ENCODE results near the gene ABHD12B.
A peak's percentile ranks its signal among the peaks of the same experiment; 100 is the strongest.

Gene ABHD12B, protein sequence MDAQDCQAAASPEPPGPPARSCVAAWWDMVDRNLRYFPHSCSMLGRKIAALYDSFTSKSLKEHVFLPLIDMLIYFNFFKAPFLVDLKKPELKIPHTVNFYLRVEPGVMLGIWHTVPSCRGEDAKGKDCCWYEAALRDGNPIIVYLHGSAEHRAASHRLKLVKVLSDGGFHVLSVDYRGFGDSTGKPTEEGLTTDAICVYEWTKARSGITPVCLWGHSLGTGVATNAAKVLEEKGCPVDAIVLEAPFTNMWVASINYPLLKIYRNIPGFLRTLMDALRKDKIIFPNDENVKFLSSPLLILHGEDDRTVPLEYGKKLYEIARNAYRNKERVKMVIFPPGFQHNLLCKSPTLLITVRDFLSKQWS

DNA sequence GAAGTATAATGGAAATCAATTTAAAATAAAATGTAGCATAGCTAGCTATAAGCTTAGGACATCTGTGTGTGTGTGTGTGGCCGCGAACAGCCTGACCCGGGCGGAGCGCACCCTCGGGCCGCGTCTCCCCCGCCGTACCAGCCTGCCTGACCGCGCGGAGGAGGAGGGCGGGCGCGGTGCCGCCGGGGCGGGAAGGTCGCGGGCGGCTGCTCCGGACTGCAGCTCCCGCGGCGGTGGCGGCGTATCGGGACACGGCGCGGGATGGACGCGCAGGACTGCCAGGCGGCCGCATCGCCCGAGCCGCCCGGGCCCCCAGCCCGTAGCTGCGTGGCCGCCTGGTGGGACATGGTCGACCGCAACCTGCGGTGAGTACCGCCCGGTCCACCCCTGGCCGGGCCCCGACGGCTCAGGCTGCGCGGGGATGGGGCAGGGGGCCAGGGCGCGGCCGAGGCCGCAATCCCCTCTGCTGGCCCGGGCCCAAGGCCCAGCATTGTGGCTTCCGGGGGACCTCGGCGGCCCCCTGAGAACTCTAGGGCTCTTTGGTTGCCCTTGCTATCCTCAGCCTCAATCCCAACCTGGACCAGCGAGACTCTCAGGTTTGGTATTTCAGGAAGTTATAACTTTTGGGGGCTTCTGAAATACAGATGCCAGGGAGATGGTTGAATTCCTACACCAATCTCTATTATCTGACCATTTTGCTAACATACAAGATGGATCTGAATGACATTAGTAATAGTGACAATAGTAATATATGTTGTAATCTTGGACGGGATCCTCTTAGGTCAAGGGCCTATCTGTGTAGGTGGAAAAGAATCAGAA, at the start of gene ABHD12B:
TSS of gene ABHD12B (plus strand) at position 140 of the 819 bp plus-strand sequence. CDS start at position 262, 122 bp downstream.
- DNase-seq (ENCODE audit: low read depth) = no peak

DNA sequence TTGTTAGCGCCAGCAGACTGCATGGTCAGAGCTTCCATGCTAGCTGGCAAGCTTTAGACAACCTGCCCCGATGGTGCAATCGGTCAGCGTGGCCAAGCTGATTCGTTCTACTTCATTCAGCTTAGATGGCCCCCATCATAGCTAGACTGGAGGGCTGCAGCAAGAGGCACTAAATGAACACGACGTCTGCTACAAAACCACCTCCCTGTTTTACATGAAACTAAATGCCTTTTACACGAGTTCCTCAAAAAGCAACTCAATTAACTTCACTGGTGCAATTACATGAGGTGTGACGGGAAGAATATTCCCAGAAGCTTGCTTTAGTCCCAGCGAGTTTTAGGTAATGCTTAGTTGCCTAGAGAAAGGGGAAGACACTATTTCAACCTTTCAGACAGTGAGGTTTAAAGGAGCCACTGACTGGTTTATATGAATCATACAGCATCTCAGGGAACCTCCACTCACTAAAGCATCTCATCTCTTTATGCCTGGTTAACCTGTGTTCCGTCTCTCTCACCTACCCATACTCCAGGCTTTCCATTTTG, 49.3 kb upstream of the ABHD12B start:
- no peak for DNase-seq (ENCODE audit: low read depth)

DNA sequence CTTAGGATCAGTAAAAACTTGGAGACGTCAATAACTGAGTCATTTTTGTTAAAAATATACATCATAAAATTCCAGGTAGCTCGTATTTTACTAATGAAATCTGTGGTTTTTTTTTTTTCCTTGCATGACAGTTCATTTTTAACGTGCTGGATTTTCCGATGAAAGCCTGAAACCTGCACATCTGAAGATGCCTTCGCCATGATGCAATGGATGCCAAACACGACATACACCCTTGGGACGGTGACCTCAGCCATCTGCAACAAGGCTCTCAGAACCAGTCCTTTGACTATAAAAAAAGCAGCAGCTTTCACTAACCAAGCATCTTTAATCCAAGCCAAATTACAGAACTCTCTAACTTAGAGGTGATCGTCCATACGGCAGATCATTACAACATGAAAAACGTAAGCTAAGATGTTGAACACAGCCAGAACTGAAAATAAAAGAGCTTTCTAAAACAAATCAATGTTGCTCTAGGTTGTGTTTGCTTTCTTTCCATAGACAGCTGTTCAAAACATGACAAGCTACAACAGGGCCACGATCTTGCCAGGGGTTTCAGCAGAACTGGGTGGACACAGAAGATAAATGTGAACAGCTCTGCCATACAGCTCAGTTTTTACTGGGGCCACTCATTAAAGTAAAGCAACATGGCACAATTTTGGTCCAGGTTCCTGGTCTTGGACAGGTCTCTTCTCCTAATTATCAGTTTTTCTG, 48.6 kb upstream of the ABHD12B start:
- DNase-seq (ENCODE audit: low read depth) = no peak

DNA sequence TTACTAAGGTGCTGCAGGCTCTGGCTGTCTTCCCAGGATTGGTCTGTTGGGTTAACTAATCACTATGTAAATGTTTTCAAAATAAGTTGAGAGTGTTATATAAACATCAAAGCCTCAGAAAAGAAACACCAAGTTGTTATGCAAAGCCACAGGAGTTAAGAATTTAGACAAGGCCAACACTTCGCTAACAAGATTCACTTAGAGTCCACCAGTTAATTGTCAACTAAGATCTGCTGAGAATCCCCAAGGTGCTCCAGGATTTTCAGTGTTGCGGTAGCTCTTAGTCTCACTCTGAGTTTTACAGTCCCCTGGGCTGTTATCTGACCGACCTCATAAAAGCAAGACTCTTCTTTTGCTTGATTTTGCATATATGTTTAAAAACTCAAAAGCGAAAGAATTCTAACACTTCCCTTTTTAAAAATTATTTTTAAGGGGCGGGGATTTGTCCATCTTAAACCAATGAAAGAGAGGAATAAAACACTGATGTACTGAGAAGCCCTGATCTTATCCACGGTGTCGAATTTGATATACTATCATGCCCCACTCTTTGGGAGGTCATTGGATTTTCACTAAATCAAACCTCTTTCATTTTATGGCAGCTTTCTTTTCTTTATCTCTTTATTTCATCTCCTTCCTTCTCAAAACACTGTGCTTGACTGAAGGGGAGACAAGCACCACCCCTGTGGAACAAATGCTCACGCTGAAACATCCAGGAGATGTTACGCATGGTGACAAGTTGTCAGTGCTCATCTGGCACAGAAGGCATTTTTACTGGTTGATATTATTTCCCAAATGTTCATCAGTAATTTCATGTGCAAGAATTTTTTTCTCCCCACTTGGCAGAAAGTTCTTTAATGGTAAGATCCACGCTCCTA, 47.9 kb upstream of the ABHD12B start:
- DNase-seq (ENCODE audit: low read depth) = no peak

DNA sequence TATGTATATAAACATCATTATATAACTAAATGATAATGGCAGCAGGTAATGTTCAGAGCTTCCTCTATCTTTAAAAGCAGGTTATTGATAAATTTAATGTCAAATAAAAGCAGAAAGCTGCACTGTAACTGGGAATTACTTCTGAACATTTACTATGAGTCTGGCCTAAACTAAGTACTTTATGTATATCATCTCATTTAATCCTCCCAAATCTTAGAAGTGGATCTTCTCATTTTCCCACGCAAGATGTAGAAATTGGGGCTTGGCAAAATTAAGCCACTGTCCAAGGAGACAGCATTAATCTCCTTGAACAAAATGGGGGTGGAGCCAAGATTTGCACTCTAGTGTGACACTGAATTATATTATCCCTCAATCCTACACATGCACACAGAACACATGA, 46.5 kb upstream of the ABHD12B start:
- no peak for DNase-seq (ENCODE audit: low read depth)

DNA sequence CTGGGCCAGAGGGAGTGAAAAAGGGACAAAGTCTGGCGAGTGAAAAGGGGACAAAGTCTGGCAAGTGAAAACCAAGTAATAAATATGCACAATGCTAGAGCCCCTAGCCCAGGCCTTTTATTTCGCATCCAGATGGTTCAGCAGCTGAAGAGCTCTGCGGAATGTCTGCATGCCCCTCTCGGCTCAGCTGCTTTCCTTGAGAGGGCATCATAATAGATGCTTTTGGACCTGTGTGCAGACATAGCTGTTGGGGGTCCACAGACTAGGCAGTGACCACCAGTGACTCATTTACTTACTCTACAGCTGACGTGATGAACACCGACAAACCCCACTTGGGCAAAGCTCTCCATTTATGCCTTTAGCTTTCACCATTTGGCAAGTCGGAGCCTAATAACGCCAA, 45.2 kb upstream of the ABHD12B start:
- DNase-seq (ENCODE audit: low read depth) = no peak

DNA sequence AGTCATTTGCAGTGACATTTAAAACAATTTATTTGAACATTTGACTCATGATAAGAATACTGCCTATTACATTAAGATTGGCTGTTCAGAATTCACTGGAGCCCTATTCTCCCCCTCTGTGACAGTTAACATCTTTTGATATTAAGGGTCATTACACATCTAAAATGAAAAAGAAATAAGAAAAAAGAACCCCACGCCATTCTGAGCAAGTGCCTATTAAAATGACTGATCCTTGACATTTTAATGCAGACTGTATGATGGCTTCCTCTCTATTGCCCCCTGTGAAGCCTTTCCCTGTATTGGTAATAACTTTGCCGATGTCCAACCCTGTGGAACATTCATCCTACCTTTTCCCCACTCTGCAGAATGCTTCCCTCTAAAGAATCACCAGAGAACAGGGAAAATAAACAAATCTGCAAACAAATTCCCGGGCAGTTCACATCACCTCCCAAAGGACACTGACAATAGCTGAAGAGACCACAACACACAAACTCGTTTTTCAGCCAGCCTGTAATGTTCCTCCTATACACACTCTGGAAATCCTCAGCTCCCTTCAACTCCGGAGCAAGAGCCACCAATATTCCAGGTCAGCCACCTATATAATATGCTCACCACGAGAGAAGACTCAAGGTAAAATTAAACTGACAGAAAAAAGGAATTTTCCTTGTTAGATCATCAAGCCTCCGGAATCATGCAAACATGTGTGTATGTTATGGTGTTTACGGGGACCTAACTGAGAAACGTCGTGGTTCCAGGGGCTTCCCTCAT, 42.9 kb upstream of the ABHD12B start:
- DNase-seq (ENCODE audit: low read depth) = no peak

DNA sequence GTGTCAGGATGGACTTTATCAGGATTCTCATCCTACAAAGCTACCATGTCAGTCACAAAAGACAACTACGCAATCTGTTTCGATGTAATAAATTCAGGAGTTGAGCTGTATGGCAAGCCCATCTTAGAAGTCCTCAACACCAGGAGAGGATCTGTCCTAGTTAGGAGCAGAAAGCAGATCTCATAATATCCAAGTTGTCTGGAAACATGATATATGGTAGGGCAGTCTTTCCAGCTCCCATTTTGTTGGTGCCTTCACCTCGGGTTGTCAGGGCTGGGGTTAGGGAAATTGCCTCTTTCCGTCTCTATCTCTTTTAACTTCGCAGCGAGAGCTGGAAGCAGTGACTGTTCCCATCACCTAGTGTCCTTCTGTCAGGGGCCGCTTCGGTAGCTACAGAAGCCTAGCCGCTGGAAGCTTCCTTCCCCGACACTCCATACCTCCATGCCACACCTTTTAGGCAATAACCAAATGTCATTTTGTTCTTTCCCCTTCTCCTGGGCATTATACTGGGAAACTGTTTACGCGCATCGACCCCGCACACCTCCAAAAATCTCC, 42.3 kb upstream of the ABHD12B start:
- DNase-seq (ENCODE audit: low read depth) = no peak

DNA sequence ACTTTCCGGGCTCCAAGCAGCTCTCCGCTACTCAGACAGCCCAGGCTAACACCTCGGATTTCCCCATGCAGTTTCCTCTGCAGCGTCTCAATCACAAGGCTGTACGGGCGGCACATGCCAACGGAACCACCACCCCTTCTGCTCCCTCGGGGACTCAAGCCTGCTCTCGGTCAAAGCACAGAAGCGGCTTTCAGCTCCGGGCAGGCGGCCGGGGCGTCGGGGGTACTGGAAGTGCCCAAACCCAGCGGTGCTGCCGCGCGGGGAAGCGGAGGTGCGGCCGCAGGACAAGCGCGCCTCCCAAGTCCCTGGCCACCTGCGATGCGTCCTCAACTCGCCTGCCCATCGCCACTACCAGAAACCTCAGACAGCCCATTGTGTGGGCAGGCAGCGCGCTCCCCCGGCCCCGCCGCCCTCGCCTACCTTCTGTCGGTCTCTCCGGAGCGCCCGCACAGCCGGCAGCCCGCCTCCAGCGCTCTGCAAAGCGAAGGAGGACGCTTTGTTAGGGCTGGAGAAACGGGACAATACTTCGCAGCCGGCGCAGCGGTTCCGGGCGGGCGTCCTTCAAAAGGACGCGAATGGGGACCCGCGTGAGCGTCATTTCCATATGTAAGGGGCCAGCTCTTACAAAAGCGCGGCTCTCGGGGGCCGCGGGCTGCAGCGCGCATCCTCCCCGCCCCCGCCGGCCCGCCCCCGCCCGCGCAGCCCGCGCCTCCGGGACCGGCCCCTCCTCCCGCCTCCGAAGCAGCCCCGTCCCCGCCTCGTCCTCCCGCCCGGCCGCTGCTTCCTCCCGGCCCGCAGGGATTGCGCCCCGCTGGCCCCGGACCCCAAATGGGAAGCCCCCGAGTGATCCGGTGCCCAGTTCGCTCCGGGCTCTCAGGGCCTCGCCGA, 41.6 kb upstream of the ABHD12B start:
- DNase-seq (ENCODE audit: low read depth) = peak; percentile 58

DNA sequence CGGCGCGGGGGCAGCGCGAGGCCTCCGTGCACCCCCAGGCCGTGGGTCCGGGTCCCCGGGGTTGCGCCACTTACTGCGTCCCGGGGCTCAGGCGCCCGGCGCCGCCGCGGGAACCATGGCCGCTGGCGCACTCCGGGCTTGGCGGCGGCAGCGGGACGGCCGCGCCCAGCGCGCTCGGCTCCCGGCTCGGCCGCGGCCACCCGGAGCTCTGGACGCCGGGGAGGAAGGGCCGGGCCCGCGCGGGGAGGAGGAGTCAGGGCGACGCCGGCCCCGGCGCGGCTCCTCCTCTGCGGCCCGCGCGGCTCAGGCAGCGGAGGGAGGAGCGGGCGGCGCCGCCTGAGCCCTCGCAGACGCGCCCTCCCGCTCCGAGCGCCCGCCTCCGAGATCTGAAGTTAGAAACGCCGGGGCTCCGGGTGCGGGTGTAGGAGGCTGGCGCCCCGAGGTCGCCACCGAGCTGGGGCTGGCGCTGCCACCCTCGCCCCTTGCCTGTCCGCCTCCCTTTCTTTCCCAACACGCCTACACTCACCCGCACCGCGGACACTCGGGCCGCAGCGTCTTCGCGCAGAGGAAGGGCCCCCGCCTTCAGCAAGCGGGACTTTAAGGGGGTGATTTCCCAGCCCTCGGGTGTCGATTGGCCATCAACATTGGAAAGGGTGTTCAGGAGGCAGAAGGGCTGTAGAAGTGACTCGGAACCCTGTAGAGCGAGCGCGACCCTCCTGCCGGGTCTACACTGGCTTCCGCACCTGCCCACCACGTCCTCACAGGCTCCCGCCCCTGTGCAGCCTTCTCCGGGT, 40.7 kb upstream of the ABHD12B start, which contains the start of gene NIN:
TSS of gene NIN (minus strand) at position 231 of the 794 bp plus-strand sequence. CDS start 9,106 bp downstream, outside the sequence.
- DNase-seq (ENCODE audit: low read depth) = peak; percentile 56

DNA sequence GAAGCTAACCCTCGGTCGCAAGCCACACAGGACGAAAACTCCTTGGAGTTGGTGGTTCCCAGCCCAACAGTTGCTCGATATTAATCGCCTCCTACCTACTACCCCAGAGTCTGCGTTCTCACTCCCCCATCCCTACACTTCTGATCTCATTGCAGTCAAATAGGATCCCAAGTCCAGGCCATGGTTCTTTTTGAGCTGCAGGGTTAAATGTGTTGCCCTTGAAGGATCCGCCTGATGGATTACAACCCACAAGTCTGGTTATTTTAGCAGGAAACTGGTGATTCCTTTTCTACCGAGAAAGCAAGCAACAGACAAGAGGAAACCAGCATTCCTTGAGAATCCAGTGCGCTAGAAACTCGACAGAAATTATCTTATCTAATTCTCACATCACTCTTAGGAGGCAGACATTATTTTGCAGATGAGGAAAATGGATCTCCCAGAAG, 40.1 kb upstream of the ABHD12B start:
- DNase-seq (ENCODE audit: low read depth) = no peak

DNA sequence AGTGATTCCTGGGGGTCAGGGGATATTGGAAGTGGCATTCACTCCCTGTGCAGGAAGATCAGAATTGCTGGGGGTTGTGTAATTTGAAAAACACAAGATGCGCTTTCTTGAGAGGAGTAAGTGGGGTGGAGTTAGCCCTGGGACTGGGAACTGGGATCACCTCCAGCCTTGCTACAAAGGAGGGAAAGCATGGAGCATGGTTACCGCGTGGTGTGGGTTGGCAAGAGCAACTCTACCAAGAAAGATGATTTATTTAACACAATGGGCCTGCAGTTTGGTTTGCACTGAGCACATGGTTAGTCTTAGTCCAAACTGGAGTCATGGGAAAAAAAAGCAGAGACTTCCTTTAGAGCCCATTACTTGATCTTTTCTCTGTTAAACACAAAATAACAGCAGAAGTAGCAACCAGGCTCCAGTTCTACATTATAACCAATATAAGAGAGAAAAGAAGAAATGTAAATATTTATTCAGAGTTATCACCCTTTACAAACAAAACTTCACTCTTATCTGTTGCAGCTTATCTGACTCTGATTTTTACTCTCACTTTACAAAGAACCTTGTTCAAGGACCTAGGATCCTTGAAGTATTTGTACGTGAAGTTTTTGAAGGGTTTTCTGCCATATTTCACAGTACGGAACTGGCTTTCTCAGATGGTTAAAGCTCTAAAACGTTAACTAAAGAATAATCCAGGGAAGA, 38.8 kb upstream of the ABHD12B start:
- DNase-seq (ENCODE audit: low read depth) = no peak

DNA sequence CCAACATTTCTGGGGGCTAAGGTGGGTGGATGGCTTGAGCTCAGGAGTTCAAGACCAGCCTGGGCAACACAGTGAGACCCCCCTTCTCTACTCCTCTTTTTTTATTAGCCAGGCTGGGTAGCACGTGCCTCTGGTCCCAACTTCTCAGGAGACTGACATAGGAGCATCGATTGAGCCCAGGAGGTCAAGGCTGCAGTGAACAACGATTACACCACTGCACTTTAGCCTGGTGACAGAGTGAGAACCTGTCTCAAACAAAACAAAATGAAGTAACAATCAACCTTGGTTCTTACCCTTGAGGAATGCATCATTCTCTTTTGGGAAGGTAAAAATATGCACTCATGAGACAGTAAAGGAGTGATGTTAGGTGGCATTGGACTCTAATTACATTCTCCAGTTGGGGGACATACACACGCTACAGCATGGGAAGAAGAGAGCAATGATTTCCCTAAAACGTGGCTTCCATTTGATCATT, 37.0 kb upstream of the ABHD12B start:
- DNase-seq (ENCODE audit: low read depth) = no peak

DNA sequence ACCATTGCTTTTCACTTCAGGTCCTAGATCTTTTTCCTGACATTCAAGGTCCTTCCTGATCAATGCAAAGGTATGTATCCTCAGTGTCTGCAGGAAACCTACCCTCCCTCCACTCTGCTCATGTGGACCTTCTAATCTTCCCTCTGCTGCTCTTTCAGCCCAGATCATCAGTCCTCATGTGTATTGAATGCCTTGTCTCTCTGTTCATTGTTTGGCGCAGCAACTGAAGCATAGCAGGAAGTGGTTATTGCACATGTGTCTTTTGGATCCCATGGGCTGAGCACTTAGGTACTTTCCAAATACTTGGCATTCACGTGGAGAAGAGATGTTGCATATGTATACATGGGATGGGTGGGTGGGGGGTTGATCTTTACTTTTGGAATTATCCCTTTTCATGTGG, 36.6 kb upstream of the ABHD12B start:
- no peak for DNase-seq (ENCODE audit: low read depth)

DNA sequence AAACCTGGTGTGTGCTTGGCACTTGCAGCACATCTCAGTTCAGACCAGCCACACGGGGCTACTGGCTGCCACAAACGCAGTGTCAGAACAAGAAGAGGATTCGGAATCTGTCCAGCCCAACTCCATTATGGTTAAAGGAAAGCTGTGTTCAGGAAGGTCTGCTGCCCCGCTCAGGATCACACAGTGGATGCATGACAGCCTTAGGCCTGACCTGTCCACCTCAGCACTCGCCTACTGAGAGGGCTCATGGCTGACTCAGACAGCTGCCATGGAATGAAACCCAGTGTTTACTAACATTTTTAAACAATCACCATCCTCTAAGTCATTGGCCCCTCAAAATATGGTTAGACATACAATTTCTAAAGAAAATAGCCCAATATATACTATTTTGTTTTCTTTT, 35.3 kb upstream of the ABHD12B start:
- DNase-seq (ENCODE audit: low read depth) = no peak

DNA sequence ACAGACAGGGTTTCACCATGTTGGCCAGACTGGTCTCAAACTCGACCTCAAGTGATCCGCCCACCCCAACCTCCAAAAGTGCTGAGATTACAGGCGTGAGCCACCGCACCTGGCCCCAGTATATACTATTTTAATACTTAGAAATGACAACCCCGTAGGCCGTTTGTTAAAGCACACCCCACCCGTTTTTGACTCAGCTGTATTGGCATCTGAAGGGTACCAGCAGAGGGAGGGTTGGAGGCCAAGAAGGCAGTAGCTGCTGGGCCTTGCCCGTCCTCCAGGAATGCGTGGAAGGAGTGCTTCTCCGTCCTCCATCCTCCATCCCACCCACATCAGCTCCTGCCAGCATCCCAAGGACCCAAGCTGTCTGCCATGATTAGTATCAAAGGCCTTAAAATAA, 34.6 kb upstream of the ABHD12B start:
- no peak for DNase-seq (ENCODE audit: low read depth)

DNA sequence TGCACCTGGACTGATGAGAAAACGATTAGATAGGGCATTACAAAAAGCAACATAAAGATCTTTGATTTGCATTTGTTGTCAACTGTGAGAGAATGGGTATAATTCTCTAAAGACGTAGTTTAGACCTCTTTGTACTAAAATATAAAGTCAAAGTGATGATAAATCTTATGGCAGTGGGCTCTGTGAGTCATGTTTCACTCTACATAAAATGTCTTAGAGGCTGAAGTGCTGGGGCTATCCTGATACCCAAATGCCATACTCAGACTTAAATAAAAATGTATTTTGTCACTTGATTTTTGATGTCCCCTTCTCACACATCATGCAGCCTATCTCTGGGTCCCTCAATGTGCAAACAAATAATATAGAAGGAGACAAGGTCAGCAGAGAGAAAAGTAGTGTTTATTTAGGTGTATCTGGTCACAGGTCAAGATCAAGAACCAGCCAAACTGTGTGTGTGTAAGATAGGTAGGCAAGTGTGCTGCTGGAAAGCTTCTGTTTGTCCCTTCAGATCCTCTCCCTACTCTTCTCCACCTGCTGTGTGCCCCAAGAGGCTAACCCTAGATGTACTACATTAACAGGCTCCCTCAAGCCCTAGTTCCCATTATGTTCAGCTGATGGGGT, 33.9 kb upstream of the ABHD12B start:
- no peak for DNase-seq (ENCODE audit: low read depth)
